SK-N-SH (cell line): ENCODE measurements around the gene ZIC5. TPM values are rescaled to one million over a fixed set of nuclear protein-coding genes. Genes with fewer than 3 reads are reported as not detected.
A peak's percentile ranks its signal among the peaks of the same experiment; 100 is the strongest.
"Not testable (repeated sequence)": the region's sequence is repeated elsewhere in the genome, so short reads cannot be mapped to it uniquely, and the experiment has no call there.

ENCODE experiments used
- CTCF ChIA-PET: fragments of 300-600, 350-600 bp; formaldehyde crosslinking; extraction: SDS; loops from one replicate; lab custom pipeline; 2021; lab: Yijun Ruan, JAX
- POLR2A ChIA-PET: fragments of 350-600 bp; sonication (Branson Sonifier 250); formaldehyde crosslinking; extraction: SDS; loops from one replicate; lab custom pipeline; 2020; ENCODE audit warnings: antibody characterized with exemption, inconsistent platforms; lab: Yijun Ruan, JAX
- DNase-seq: peaks from one replicate; pipeline ENCODE4 v3.0.0; 2012
- H2AFZ ChIP-seq: fragments of 200-600 bp; sonication (generic); 2 replicates; pipeline ENCODE4 v1.8.1; 2016; ENCODE audit warnings: antibody characterized with exemption, mild to moderate bottlenecking, low read depth
- H3F3A ChIP-seq: fragments of 200-600 bp; sonication (generic); replicated peaks from 2 replicates; pipeline ENCODE3; 2016; ENCODE audit warnings: antibody characterized with exemption, mild to moderate bottlenecking; ENCODE audit not compliant: insufficient read depth
- H3K27ac ChIP-seq, 2 experiments: fragments of 200-500 bp in 1 of 2; fragments of 200-600 bp in 1 of 2; sonication (Bioruptor generic) in 1 of 2; sonication (generic), shearing (Covaris generic) in 1 of 2; 2 replicates each; pipeline versions ENCODE4 v1.5.1 to v1.6.1; 2014 to 2016; ENCODE audit warnings: low read depth in 2 of 2, inconsistent platforms in 1 of 2, low read length in 1 of 2, mild to moderate bottlenecking in 1 of 2, mixed read lengths in 1 of 2
- H3K27me3 ChIP-seq: fragments of 200-600 bp; sonication (generic), shearing (Covaris generic); 2 replicates; pipeline ENCODE4 v1.6.1; 2016; ENCODE audit warnings: mixed run types; ENCODE audit not compliant: insufficient read depth
- H3K36me3 ChIP-seq, 2 experiments: fragments of 200-500 bp in 1 of 2; fragments of 200-600 bp in 1 of 2; sonication (Bioruptor generic) in 1 of 2; sonication (generic) in 1 of 2; replicated peaks in 1 of 2; 2 replicates each; pipeline versions ENCODE3 to v1.5.1; 2014 to 2016; ENCODE audit warnings: low read length in 1 of 2, mild to moderate bottlenecking in 1 of 2; ENCODE audit not compliant: insufficient read depth in 2 of 2, control insufficient read depth in 1 of 2
- H3K4me1 ChIP-seq, 2 experiments: fragments of 200-500 bp in 1 of 2; fragments of 200-600 bp in 1 of 2; sonication (Bioruptor generic) in 1 of 2; sonication (generic), shearing (Covaris generic) in 1 of 2; 2 replicates each; pipeline versions ENCODE4 v1.5.1 to v1.6.1; 2014 to 2016; ENCODE audit warnings: low read depth in 1 of 2, low read length in 1 of 2, mixed run types in 1 of 2; ENCODE audit not compliant: insufficient read depth in 2 of 2, control insufficient read depth in 1 of 2
- H3K4me2 ChIP-seq: fragments of 200-600 bp; sonication (generic), shearing (Covaris generic); 2 replicates; pipeline ENCODE4 v1.6.1; 2017; ENCODE audit warnings: mixed run types
- H3K4me3 ChIP-seq, 2 experiments: fragments of 200-500 bp in 1 of 2; fragments of 200-600 bp in 1 of 2; sonication (Bioruptor generic) in 1 of 2; sonication (generic), shearing (Covaris generic) in 1 of 2; 2 replicates each; pipeline versions ENCODE4 v1.5.1 to v1.8.1; 2014 to 2016; ENCODE audit warnings: low read depth in 2 of 2, inconsistent platforms in 1 of 2, low read length in 1 of 2, mild to moderate bottlenecking in 1 of 2, mixed read lengths in 1 of 2, moderate library complexity in 1 of 2
- H3K79me2 ChIP-seq: fragments of 200-600 bp; sonication (generic); 2 replicates; pipeline ENCODE4 v1.8.1; 2017; ENCODE audit warnings: mild to moderate bottlenecking; ENCODE audit not compliant: insufficient read depth
- H3K9ac ChIP-seq: fragments of 200-600 bp; sonication (generic); 2 replicates; pipeline ENCODE4 v1.6.1; 2017; ENCODE audit warnings: mixed run types
- H3K9me2 ChIP-seq: fragments of 200-600 bp; sonication (generic); 2 replicates; pipeline ENCODE4 v1.6.1; 2017; ENCODE audit warnings: mixed run types
- H3K9me3 ChIP-seq: fragments of 200-600 bp; sonication (generic); 2 replicates; pipeline ENCODE4 v1.6.1; 2017; ENCODE audit warnings: mixed run types, mild to moderate bottlenecking, moderate library complexity
- H4K20me1 ChIP-seq: fragments of 200-600 bp; sonication (generic); 2 replicates; pipeline ENCODE4 v1.6.1; 2017; ENCODE audit warnings: mild to moderate bottlenecking, mixed run types; ENCODE audit not compliant: insufficient read depth
- CHD2 ChIP-seq: fragments of 150-350 bp; IDR thresholded peaks from 2 replicates; pipeline ENCODE4 v1.6.1; 2018; ENCODE audit warnings: low read length; ENCODE audit not compliant: partially characterized antibody
- CTCF ChIP-seq: fragments of 200-600 bp; sonication (generic); IDR thresholded peaks from 2 replicates; pipeline ENCODE4 v1.6.1; 2017; ENCODE audit warnings: antibody characterized with exemption, mild to moderate bottlenecking, moderate library complexity
- EZH2phosphoT487 ChIP-seq: fragments of 200-600 bp; sonication (generic); IDR thresholded peaks from 2 replicates; pipeline ENCODE4 v1.6.1; 2017; ENCODE audit warnings: low read depth, mixed run types, mild to moderate bottlenecking, antibody characterized with exemption, moderate library complexity, borderline replicate concordance
- FOSL2 ChIP-seq: IDR thresholded peaks from 2 replicates; pipeline ENCODE4 v1.4.0; 2012; ENCODE audit warnings: low read depth, mild to moderate bottlenecking, moderate library complexity, borderline replicate concordance
- FOXJ3 ChIP-seq: sonication (generic); formaldehyde crosslinking; IDR thresholded peaks from 2 replicates; pipeline ENCODE4 v1.5.1; 2020; ENCODE audit warnings: mild to moderate bottlenecking, missing genetic modification reagents
- FOXM1 ChIP-seq: IDR thresholded peaks from 2 replicates; pipeline ENCODE4 v1.4.0; 2012; ENCODE audit warnings: low read depth, mild to moderate bottlenecking
- GATA2 ChIP-seq: sonication (generic); formaldehyde crosslinking; IDR thresholded peaks from 2 replicates; pipeline ENCODE4 v1.5.0; 2020; ENCODE audit warnings: mild to moderate bottlenecking, missing genetic modification reagents
- JUND ChIP-seq: IDR thresholded peaks from 2 replicates; pipeline ENCODE4 v1.4.0; 2012
- RFX5 ChIP-seq: IDR thresholded peaks from 2 replicates; pipeline ENCODE4 v1.6.1; 2012; ENCODE audit warnings: mild to moderate bottlenecking, improper control_type of control experiment, low read length
- RXRA ChIP-seq: IDR thresholded peaks from 2 replicates; pipeline ENCODE4 v1.4.0; 2012; ENCODE audit warnings: low read depth, mild to moderate bottlenecking, borderline replicate concordance
- SIN3A ChIP-seq: IDR thresholded peaks from 2 replicates; pipeline ENCODE4 v1.6.1; 2012; ENCODE audit warnings: low read depth, mild to moderate bottlenecking, low read length, moderate library complexity, borderline replicate concordance
- TCF12 ChIP-seq: IDR thresholded peaks from 2 replicates; pipeline ENCODE4 v1.4.0; 2012
- TEAD4 ChIP-seq: IDR thresholded peaks from 2 replicates; pipeline ENCODE4 v1.4.0; 2012; ENCODE audit warnings: mild to moderate bottlenecking, borderline replicate concordance; ENCODE audit not compliant: insufficient read depth
- WGBS: methylation state at CpG from one replicate; pipeline ENCODE4 v1.1.6; 2017; ENCODE audit warnings: low lambda C conversion rate; 5-methylcytosine and 5-hydroxymethylcytosine counted together
- polyA plus RNA-seq, 3 experiments: library from polyadenylated mRNA; depleted of rRNA; stranded (reverse); fragments of >200 nt; gene quantifications; 2 replicates each; pipeline ENCODE4 v1.2.3, GENCODE V29; 2012

Gene ZIC5
- polyA plus RNA-seq, 1 of the 3 experiments (the other 2 are of a cell fraction) = not detected

- POLR2A ChIA-PET = interaction anchor here (1.2 kb wide), 1 partner anchor 14 kb away, joined by 3 read pairs; no protein-coding TSS in a partner anchor
- H3K79me2 ChIP-seq = no peaks in the 10 kb centered on the region
- H3K4me2 ChIP-seq = 0 out of 2 replicates have a peak overlapping the region, but pooled peaks have one; percentile 38
- no peaks in the 10 kb centered on the region for H4K20me1 ChIP-seq
- no peak overlapping the region for H3K27ac ChIP-seq
- H3K27me3 ChIP-seq = peaks cover 100% of the 10 kb centered on the region
- H3K4me1 ChIP-seq = peaks cover 0 to 5% of the 10 kb centered on the region in 2 experiments; a peak in 1 of 4 replicates
- H3F3A ChIP-seq = no peaks in the 10 kb centered on the region
- H3K36me3 ChIP-seq = no peaks in the 10 kb centered on the region
- whole genome bisulfite sequencing = 20% methylated on average over 12 of the region's 21 CpGs
- no peaks in the 10 kb centered on the region for H3K9me3 ChIP-seq
- no peaks in the 10 kb centered on the region for H3K9me2 ChIP-seq
- no peak for DNase-seq
- H2AFZ ChIP-seq = no peak overlapping the region
- no peak overlapping the region for H3K4me3 ChIP-seq
- no peak overlapping the region for H3K9ac ChIP-seq
- TF ChIP-seq CHD2 (no peak), RXRA (no peak), GATA2 (CRISPR knock-in tag) (no peak), JUND (no peak), FOSL2 (no peak), SIN3A (no peak), EZH2phosphoT487 (no peak), FOXM1 (no peak), TCF12 (no peak), CTCF (no peak)
- TF ChIP-seq, all 33 proteins: peak for 0
- CTCF ChIA-PET = no interaction called here
Measured at GRCh38 chr13:99955107-99955746, 16.3 kb downstream of the ZIC5 start.

GRCh38 chr13:99953138-99953755 is 18.3 kb downstream of the ZIC5 start:
- Histone ChIP-seq H4K20me1 (no peaks in the 10 kb centered on the region), H3K9me2 (no peaks in the 10 kb centered on the region), H3K4me1 (peaks cover 0 to 5% of the 10 kb centered on the region in 2 experiments; a peak in 1 of 4 replicates), H3K4me2 (no peak overlapping the region), H3K79me2 (no peaks in the 10 kb centered on the region)
- POLR2A ChIA-PET = no interaction called here
- 13% methylated on average over 12 of the region's 14 CpGs for WGBS
- no peak for DNase-seq
- no peak for TF ChIP-seq CTCF
- TF ChIP-seq TEAD4 = no peak
- TF ChIP-seq RFX5 = no peak
- TF ChIP-seq TCF12 = no peak
- no peak for TF ChIP-seq FOXJ3
- no peak for TF ChIP-seq CHD2
- TF ChIP-seq, all 33 proteins: peak for 0
- no peak overlapping the region for H3K4me3 ChIP-seq
- H3K36me3 ChIP-seq = no peaks in the 10 kb centered on the region
- no peaks in the 10 kb centered on the region for H3F3A ChIP-seq
- H3K27ac ChIP-seq = no peak overlapping the region
- H3K9ac ChIP-seq = no peak overlapping the region
- H2AFZ ChIP-seq = no peak overlapping the region
- CTCF ChIA-PET = interaction anchor here (0.8 kb wide), 1 partner anchor 11 kb away, joined by 4 read pairs; no protein-coding TSS in a partner anchor
- H3K27me3 ChIP-seq = peaks cover 100% of the 10 kb centered on the region
- H3K9me3 ChIP-seq = no peaks in the 10 kb centered on the region

GRCh38 chr13:99951666-99952065 is 19.9 kb downstream of the ZIC5 start:
- H3K4me1 ChIP-seq, H3F3A ChIP-seq, DNase-seq, H3K4me2 ChIP-seq, H3K9me3 ChIP-seq, POLR2A ChIA-PET, H3K9me2 ChIP-seq, H4K20me1 ChIP-seq, H2AFZ ChIP-seq, H3K9ac ChIP-seq, H3K27ac ChIP-seq, H3K79me2 ChIP-seq, H3K4me3 ChIP-seq, H3K36me3 ChIP-seq: not testable (repeated sequence)
- H3K27me3 ChIP-seq = peaks cover 100% of the 10 kb centered on the region
- WGBS = 71% methylated on average over 1 of the region's 1 CpG
- CTCF ChIA-PET = interaction anchor here (1.6 kb wide), 1 partner anchor 284 kb away, joined by 3 read pairs; no protein-coding TSS in a partner anchor
